HepG2 (cell line): ENCODE measurements around the gene DKKL1. TPM values are rescaled to one million over a fixed set of nuclear protein-coding genes. Genes with fewer than 3 reads are reported as not detected.

Experiments used
- EP300 ChIP-seq, 3 experiments: sonication (generic) in 1 of 3; formaldehyde crosslinking in 1 of 3; IDR thresholded peaks; 2 replicates each; pipeline versions ENCODE4 v1.5.1 to v1.6.1; 2011 to 2020; ENCODE audit warnings: low read depth in 2 of 3, low read length in 2 of 3, borderline replicate concordance in 1 of 3, improper control_type of control experiment in 1 of 3, mild to moderate bottlenecking in 1 of 3, missing genetic modification reagents in 1 of 3, moderate library complexity in 1 of 3
- FOXC1 ChIP-seq: sonication (generic); formaldehyde crosslinking; IDR thresholded peaks from 2 replicates; pipeline ENCODE4 v1.8.0; 2022; ENCODE audit warnings: mild to moderate bottlenecking, missing genetic modification reagents, borderline replicate concordance
- JUND ChIP-seq: sonication (generic); formaldehyde crosslinking; IDR thresholded peaks from 2 replicates; pipeline ENCODE4 v1.8.0; 2022; ENCODE audit warnings: mild to moderate bottlenecking, missing genetic modification reagents
- KDM3A ChIP-seq: IDR thresholded peaks from 2 replicates; pipeline ENCODE4 v1.6.1; 2018; ENCODE audit warnings: low read depth, missing compliant biosample characterization
- NR2F6 ChIP-seq, 2 experiments: IDR thresholded peaks; 2 replicates each; pipeline ENCODE4 v1.6.1; 2016; ENCODE audit warnings: antibody characterized with exemption in 1 of 2, mild to moderate bottlenecking in 1 of 2
- ZBTB1 ChIP-seq: sonication (generic); formaldehyde crosslinking; IDR thresholded peaks from 2 replicates; pipeline ENCODE4 v1.4.0; 2020; ENCODE audit warnings: missing genetic modification reagents, borderline replicate concordance
- ZNF44 ChIP-seq: sonication (generic); formaldehyde crosslinking; IDR thresholded peaks from 2 replicates; pipeline ENCODE4 v1.5.1; 2020; ENCODE audit warnings: mild to moderate bottlenecking, missing genetic modification reagents
- ZNF672 ChIP-seq: sonication (generic); formaldehyde crosslinking; IDR thresholded peaks from 2 replicates; pipeline ENCODE4 v1.8.1; 2022; ENCODE audit warnings: missing genetic modification reagents
- ZNF720 ChIP-seq: sonication (generic); formaldehyde crosslinking; IDR thresholded peaks from 2 replicates; pipeline ENCODE4 v1.4.0; 2020; ENCODE audit warnings: missing genetic modification reagents
- ZNF747 ChIP-seq: sonication (generic); formaldehyde crosslinking; IDR thresholded peaks from 2 replicates; pipeline ENCODE4 v1.8.1; 2023; ENCODE audit warnings: missing genetic modification reagents, mild to moderate bottlenecking, borderline replicate concordance
- ZNF768 ChIP-seq: sonication (generic); formaldehyde crosslinking; IDR thresholded peaks from 2 replicates; pipeline ENCODE4 v1.4.0; 2020; ENCODE audit warnings: missing genetic modification reagents
- ZNF773 ChIP-seq: sonication (generic); formaldehyde crosslinking; IDR thresholded peaks from 2 replicates; pipeline ENCODE4 v1.4.0; 2020; ENCODE audit warnings: missing genetic modification reagents, borderline replicate concordance
- polyA plus RNA-seq, 8 experiments: library from polyadenylated mRNA; depleted of rRNA in 3 of 8; stranded (reverse) in 7 of 8; unstranded in 1 of 8; fragments of >200 nt; fragmentation: Illumina TruSeq in 4 of 8; extraction: Trizol in 4 of 8; gene quantifications; 2 replicates each; pipeline versions ENCODE4 v1.2.1 to v1.2.3, GENCODE V29; 2011 to 2016; ENCODE audit warnings: low read depth in 4 of 8, missing spikeins in 1 of 8, mixed read lengths in 1 of 8; ENCODE audit not compliant: insufficient read depth in 1 of 8
- total RNA-seq, 5 experiments: library from RNA; depleted of rRNA; stranded (reverse); fragments of >200 nt; fragmentation: Illumina TruSeq; extraction: Trizol; gene quantifications; 2 replicates each; pipeline ENCODE4 v1.2.3, GENCODE V29; 2016; ENCODE audit warnings: low read depth in 1 of 5
- TF ChIP-seq, protein P1 (sequence below): sonication (generic); formaldehyde crosslinking; IDR thresholded peaks from 2 replicates; pipeline ENCODE4 v1.8.0; 2023; ENCODE audit warnings: mild to moderate bottlenecking, missing genetic modification reagents
- TF ChIP-seq, protein P2 (sequence below): sonication (generic); formaldehyde crosslinking; IDR thresholded peaks from one replicate; pipeline ENCODE4 v1.5.1; 2020; ENCODE audit warnings: mild to moderate bottlenecking, missing genetic modification reagents; ENCODE audit errors: not compliant biosample characterization
- TF ChIP-seq, protein P3 (sequence below): sonication (generic); formaldehyde crosslinking; IDR thresholded peaks from 2 replicates; pipeline ENCODE4 v1.5.1; 2020; ENCODE audit warnings: missing genetic modification reagents, mild to moderate bottlenecking, borderline replicate concordance
- TF ChIP-seq, protein P4 (sequence below): sonication (generic); formaldehyde crosslinking; IDR thresholded peaks from 2 replicates; pipeline ENCODE4 v1.4.0; 2020; ENCODE audit warnings: low read depth, mild to moderate bottlenecking, missing genetic modification reagents

DKKL1 gene
- total and polyA plus RNA-seq, 2 of the 13 experiments (the other 11 are each of a cell fraction or from before 2014, with no cell fraction given) = 0.30 to 0.31 TPM

DNA sequence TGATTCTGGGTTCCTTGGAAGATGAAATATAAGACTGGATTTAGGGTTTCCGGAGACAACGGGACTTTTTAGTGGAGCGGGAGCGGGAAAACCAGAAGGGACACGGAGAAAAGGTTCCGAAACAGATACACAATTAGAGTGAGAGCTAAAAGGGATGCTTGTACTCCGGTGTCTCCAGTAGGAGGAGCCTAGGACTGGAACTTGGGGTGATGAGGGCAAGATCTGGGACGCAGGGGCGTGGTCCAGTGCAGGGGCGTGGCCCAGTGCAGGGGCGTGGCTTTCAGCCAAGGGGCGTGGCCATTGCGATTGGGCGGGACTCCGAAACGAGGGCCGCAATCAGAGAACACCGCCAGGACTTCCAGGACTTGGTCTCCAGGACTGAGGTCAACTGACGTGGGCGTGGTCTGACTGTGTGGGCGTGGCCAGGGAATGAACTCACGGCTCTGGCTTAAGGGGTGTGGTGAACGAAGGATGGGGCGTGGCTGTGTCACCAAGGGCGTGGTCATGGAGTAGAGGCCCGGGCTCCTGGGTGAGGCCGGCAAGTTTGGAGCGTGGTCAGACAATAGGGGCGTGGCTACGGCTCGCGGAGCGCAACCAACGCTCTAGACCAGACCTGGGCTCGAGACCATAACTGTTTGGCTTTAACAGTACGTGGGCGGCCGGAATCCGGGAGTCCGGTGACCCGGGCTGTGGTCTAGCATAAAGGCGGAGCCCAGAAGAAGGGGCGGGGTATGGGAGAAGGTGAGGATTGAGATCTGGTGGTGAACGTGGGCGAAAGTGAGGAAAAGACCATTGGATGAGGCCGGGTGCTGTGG is at the start of gene DKKL1 (continued):
- TF ChIP-seq FOXC1 (CRISPR knock-in tag) = peak; percentile 51; the same call in 1 of the 2 replicates
- TF ChIP-seq ZNF672 (CRISPR knock-in tag) = no peak
- TF ChIP-seq ZNF44 (CRISPR knock-in tag) = no peak
- TF ChIP-seq, protein P1, sequence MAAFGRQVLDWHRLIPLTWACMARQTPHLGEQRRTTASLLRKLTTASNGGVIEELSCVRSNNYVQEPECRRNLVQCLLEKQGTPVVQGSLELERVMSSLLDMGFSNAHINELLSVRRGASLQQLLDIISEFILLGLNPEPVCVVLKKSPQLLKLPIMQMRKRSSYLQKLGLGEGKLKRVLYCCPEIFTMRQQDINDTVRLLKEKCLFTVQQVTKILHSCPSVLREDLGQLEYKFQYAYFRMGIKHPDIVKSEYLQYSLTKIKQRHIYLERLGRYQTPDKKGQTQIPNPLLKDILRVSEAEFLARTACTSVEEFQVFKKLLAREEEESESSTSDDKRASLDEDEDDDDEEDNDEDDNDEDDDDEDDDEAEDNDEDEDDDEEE (CRISPR knock-in tag) = peak; percentile 81; the same call in 1 of the 2 replicates
- no peak for TF ChIP-seq EP300 (IDR thresholded peaks at IDR 0.05; ENCODE audit: low read depth in 2 of 2, low read length in 2 of 2)
- TF ChIP-seq EP300 (CRISPR knock-in tag; IDR thresholded peaks at IDR 0.05; ENCODE audit: borderline replicate concordance) = no peak
- TF ChIP-seq, protein P2, sequence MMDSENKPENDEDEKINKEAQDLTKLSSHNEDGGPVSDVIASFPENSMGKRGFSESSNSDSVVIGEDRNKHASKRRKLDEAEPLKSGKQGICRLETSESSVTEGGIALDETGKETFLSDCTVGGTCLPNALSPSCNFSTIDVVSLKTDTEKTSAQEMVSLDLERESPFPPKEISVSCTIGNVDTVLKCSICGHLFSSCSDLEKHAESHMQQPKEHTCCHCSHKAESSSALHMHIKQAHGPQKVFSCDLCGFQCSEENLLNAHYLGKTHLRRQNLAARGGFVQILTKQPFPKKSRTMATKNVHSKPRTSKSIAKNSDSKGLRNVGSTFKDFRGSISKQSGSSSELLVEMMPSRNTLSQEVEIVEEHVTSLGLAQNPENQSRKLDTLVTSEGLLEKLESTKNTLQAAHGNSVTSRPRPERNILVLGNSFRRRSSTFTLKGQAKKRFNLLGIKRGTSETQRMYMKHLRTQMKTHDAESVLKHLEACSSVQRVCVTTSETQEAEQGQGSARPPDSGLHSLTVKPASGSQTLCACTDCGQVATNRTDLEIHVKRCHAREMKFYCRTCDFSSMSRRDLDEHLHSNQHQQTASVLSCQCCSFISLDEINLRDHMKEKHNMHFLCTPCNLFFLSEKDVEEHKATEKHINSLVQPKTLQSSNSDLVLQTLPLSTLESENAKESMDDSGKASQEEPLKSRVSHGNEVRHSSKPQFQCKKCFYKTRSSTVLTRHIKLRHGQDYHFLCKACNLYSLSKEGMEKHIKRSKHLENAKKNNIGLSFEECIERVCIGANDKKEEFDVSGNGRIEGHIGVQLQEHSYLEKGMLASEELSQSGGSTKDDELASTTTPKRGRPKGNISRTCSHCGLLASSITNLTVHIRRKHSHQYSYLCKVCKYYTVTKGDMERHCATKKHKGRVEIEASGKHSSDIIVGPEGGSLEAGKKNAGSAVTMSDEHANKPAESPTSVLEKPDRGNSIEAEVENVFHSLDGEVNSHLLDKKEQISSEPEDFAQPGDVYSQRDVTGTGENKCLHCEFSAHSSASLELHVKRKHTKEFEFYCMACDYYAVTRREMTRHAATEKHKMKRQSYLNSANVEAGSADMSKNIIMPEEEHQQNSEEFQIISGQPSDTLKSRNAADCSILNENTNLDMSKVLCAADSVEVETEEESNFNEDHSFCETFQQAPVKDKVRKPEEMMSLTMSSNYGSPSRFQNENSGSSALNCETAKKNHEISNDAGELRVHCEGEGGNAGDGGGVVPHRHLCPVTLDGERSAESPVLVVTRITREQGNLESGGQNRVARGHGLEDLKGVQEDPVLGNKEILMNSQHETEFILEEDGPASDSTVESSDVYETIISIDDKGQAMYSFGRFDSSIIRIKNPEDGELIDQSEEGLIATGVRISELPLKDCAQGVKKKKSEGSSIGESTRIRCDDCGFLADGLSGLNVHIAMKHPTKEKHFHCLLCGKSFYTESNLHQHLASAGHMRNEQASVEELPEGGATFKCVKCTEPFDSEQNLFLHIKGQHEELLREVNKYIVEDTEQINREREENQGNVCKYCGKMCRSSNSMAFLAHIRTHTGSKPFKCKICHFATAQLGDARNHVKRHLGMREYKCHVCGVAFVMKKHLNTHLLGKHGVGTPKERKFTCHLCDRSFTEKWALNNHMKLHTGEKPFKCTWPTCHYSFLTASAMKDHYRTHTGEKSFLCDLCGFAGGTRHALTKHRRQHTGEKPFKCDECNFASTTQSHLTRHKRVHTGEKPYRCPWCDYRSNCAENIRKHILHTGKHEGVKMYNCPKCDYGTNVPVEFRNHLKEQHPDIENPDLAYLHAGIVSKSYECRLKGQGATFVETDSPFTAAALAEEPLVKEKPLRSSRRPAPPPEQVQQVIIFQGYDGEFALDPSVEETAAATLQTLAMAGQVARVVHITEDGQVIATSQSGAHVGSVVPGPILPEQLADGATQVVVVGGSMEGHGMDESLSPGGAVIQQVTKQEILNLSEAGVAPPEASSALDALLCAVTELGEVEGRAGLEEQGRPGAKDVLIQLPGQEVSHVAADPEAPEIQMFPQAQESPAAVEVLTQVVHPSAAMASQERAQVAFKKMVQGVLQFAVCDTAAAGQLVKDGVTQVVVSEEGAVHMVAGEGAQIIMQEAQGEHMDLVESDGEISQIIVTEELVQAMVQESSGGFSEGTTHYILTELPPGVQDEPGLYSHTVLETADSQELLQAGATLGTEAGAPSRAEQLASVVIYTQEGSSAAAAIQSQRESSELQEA (CRISPR knock-in tag) = peak; percentile 54
- TF ChIP-seq NR2F6 (IDR thresholded peaks at IDR 0.05) = no peak
- no peak; the same call in 1 of the 2 replicates for TF ChIP-seq NR2F6 (CRISPR knock-in tag; IDR thresholded peaks at IDR 0.05)
- TF ChIP-seq ZNF747 (CRISPR knock-in tag) = no peak
- TF ChIP-seq ZBTB1 (CRISPR knock-in tag) = no peak
- no peak for TF ChIP-seq ZNF773 (CRISPR knock-in tag)
- TF ChIP-seq KDM3A (CRISPR knock-in tag) = no peak
- no peak for TF ChIP-seq JUND
- TF ChIP-seq, protein P3, sequence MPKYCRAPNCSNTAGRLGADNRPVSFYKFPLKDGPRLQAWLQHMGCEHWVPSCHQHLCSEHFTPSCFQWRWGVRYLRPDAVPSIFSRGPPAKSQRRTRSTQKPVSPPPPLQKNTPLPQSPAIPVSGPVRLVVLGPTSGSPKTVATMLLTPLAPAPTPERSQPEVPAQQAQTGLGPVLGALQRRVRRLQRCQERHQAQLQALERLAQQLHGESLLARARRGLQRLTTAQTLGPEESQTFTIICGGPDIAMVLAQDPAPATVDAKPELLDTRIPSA (CRISPR knock-in tag) = no peak
- TF ChIP-seq, protein P4, sequence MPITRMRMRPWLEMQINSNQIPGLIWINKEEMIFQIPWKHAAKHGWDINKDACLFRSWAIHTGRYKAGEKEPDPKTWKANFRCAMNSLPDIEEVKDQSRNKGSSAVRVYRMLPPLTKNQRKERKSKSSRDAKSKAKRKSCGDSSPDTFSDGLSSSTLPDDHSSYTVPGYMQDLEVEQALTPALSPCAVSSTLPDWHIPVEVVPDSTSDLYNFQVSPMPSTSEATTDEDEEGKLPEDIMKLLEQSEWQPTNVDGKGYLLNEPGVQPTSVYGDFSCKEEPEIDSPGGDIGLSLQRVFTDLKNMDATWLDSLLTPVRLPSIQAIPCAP (CRISPR knock-in tag) = no peak
- TF ChIP-seq ZNF768 = no peak
- no peak for TF ChIP-seq ZNF720 (CRISPR knock-in tag)
